Natural killer cell treated with Interleukin-12 subunit alpha and Interleukin-12 subunit beta and Interleukin-15 and Interleukin-18, amount 100 ng/mL, for 72 hours (primary cell): ENCODE measurements around the gene ST6GAL1. TPM values are rescaled to one million over a fixed set of nuclear protein-coding genes. Genes with fewer than 3 reads are reported as not detected.

ENCODE experiments used
- total RNA-seq, 2 donors: library from RNA; stranded (reverse); gene quantifications; one replicate each; pipeline ENCODE4 v1.2.3, GENCODE V29; 2022

ST6GAL1 gene
- total RNA-seq, 2 donors from 2014 or later, result 179 to 304 TPM

Other genes with a start within 250 kb of the ST6GAL1 start
- gene KNG1, start 213.2 kb upstream of the ST6GAL1 start, total RNA-seq, result not detected
- 100 to 1,000 TPM; 399 to 539 TPM for gene EIF4A2, start 146.9 kb upstream of the ST6GAL1 start, total RNA-seq
- gene RFC4, start 124.0 kb upstream of the ST6GAL1 start, total RNA-seq, result 100 to 1,000 TPM in 1 of 2 donors, 10 to 100 TPM in 1; 63.1 to 114 TPM
- gene ADIPOQ, start 87.8 kb upstream of the ST6GAL1 start, total RNA-seq, result not detected
- gene RPL39L, start 209.0 kb downstream of the ST6GAL1 start, total RNA-seq, result 1 to 10 TPM; 6.3 to 9.2 TPM